ENCODE results near the gene CDYL2.

Gene CDYL2

DNA sequence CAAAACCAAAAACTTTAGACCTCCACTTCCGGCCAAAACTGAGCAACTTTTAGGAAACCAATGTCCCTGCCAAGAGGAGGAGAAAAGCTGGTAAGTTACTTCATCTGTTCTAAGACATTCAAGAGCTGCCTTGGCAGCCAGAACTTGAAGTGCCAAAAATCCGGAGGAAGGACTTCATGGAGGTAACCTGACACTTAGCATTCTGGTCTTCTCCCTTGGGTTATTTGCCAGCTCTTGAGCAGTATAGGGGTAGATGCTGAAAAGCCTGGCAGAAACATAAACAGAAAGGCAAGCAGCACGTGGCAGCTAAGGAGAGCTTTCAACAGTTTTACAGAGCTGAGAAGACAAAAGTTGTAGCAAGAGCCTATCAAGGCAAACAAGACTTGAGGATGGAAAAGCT, 53.2 kb downstream of the CDYL2 start:
- Histone ChIP-seq H3K4me1 (ENCODE audit: control insufficient read depth, insufficient read depth, low read length) (0 out of 2 replicates have a peak, but pooled peaks cover 4% of the 10 kb centered on the region), H3K27me3 (ENCODE audit: control insufficient read depth, insufficient read depth, low read length) (no peaks in the 10 kb centered on the region), H3K27ac (ENCODE audit: low read depth, low read length) (no peak overlapping the region), H3K4me3 (ENCODE audit: low read depth, low read length) (no peak overlapping the region), H3K36me3 (ENCODE audit: control insufficient read depth, insufficient read depth, low read length) (no peaks in the 10 kb centered on the region), H3K9ac (ENCODE audit: low read depth, low read length) (no peak overlapping the region), H3K9me3 (ENCODE audit: control insufficient read depth, insufficient read depth, low read length) (no peaks in the 10 kb centered on the region)

DNA sequence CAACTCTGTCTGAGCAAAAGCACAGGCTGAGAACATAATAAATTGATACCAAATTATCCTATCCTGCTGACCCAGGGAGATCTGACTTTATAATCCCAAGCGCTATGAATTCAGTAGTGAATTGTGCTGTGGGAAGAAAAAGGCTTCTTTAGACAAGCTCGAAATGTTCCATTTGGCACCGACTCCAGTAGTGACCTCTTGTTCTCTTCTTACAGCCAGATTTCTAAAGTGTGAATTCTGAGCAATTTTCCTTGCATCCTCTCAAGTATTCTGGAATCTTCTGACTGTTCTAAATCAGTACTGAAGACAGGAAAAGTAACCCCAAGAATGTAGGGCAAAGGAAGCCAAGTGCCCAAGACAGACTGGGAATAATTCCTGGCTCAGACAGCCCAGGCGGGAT, 58.2 kb downstream of the CDYL2 start:
- H3K9me3 ChIP-seq (ENCODE audit: control insufficient read depth, insufficient read depth, low read length) = 0 out of 2 replicates have a peak, but pooled peaks cover 5% of the 10 kb centered on the region
- H3K27ac ChIP-seq (ENCODE audit: low read depth, low read length) = no peak overlapping the region
- no peaks in the 10 kb centered on the region for H3K36me3 ChIP-seq (ENCODE audit: control insufficient read depth, insufficient read depth, low read length)
- 0 out of 2 replicates have a peak, but pooled peaks cover under 1% of the 10 kb centered on the region for H3K4me1 ChIP-seq (ENCODE audit: control insufficient read depth, insufficient read depth, low read length)
- no peaks in the 10 kb centered on the region for H3K27me3 ChIP-seq (ENCODE audit: control insufficient read depth, insufficient read depth, low read length)
- no peak overlapping the region for H3K9ac ChIP-seq (ENCODE audit: low read depth, low read length)
- no peak overlapping the region for H3K4me3 ChIP-seq (ENCODE audit: low read depth, low read length)

DNA sequence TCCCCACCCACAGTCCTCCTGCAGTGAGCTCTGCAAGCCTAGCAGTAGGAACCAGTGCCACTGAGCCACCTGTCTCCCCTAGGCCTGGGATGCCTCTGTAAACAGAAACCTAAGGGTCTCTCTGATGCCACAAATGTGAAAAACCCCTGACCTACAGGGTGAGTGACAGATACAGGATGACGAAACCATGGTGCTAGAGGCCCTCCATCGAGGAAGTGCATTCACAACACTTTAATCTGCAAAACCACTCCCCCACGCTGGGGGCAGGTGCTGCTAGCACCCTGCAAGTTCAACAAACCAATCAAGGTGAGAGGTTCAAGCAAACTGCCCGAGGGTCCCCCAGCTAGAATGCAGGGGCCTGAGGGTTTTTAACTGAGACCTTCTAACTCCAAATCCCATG, 59.5 kb downstream of the CDYL2 start:
- no peak overlapping the region for H3K4me3 ChIP-seq (ENCODE audit: low read depth, low read length)
- no peaks in the 10 kb centered on the region for H3K27me3 ChIP-seq (ENCODE audit: control insufficient read depth, insufficient read depth, low read length)
- peaks cover 9% of the 10 kb centered on the region for H3K9me3 ChIP-seq (ENCODE audit: control insufficient read depth, insufficient read depth, low read length)
- no peaks in the 10 kb centered on the region for H3K36me3 ChIP-seq (ENCODE audit: control insufficient read depth, insufficient read depth, low read length)
- H3K9ac ChIP-seq (ENCODE audit: low read depth, low read length) = no peak overlapping the region
- no peaks in the 10 kb centered on the region for H3K4me1 ChIP-seq (ENCODE audit: control insufficient read depth, insufficient read depth, low read length)
- H3K27ac ChIP-seq (ENCODE audit: low read depth, low read length) = no peak overlapping the region

DNA sequence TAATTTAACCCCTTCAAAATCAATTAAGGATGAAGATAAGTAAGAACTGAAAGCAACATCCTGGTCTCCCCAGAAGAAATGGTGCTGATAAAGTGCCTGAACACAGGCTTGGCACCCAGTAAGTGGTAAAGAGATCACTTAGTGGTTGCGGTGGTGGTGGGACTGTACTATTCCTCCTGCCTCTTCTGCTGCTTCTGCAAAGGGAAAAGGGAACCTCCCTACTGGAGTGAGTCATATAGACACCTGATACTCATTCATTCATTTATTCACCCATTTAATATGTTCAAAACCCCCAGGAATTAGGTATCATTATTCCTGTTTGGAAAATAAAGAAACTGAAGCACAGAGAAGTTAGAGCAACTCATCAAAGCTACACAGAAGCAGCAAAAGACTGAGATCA, 60.6 kb downstream of the CDYL2 start:
- no peaks in the 10 kb centered on the region for H3K36me3 ChIP-seq (ENCODE audit: control insufficient read depth, insufficient read depth, low read length)
- H3K27me3 ChIP-seq (ENCODE audit: control insufficient read depth, insufficient read depth, low read length) = no peaks in the 10 kb centered on the region
- no peak overlapping the region for H3K4me3 ChIP-seq (ENCODE audit: low read depth, low read length)
- peaks cover 9% of the 10 kb centered on the region for H3K9me3 ChIP-seq (ENCODE audit: control insufficient read depth, insufficient read depth, low read length)
- no peaks in the 10 kb centered on the region for H3K4me1 ChIP-seq (ENCODE audit: control insufficient read depth, insufficient read depth, low read length)
- H3K27ac ChIP-seq (ENCODE audit: low read depth, low read length) = no peak overlapping the region
- no peak overlapping the region for H3K9ac ChIP-seq (ENCODE audit: low read depth, low read length)

DNA sequence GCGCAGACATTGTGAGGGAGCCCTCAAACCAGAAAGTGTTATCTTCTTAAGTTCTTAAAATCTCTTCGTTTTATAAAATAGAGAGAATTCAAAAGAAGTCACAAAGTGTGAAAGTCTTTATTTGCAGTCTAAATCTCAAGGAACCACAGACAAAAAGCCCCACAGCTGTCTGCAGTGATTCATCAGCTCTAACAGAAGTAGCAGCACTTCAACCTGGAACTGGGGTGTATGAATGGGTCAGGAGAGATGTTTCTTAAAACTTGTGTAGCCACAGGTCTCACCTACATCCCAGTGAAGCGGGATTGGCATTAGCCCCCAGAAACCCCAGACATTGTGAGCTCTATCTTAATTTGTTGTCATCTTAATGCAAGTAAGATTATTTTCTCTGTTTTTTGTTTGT, 61.1 kb downstream of the CDYL2 start:
- Histone ChIP-seq H3K36me3 (ENCODE audit: control insufficient read depth, insufficient read depth, low read length) (no peaks in the 10 kb centered on the region), H3K4me3 (ENCODE audit: low read depth, low read length) (no peak overlapping the region), H3K27me3 (ENCODE audit: control insufficient read depth, insufficient read depth, low read length) (no peaks in the 10 kb centered on the region), H3K27ac (ENCODE audit: low read depth, low read length) (no peak overlapping the region), H3K4me1 (ENCODE audit: control insufficient read depth, insufficient read depth, low read length) (no peaks in the 10 kb centered on the region), H3K9ac (ENCODE audit: low read depth, low read length) (no peak overlapping the region), H3K9me3 (ENCODE audit: control insufficient read depth, insufficient read depth, low read length) (peaks cover 9% of the 10 kb centered on the region)

DNA sequence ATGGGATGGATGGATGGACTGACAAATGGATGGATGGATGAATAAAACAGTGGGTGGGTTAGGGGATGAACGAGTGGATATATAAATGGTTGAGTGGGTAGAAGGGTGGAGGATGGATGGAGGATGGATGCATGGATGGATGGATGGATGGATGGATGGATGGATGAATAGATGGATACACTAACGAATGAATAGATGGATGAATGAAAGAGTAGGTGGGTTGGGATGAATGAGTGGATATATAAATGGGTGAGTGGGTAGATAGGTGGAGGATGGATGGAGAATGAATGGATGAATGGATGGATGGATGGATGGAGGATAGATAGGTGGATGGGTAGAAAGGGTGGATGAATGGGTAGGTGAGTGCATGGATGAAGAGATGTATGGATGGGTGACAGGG, 62.1 kb downstream of the CDYL2 start:
- Histone ChIP-seq H3K27me3 (ENCODE audit: control insufficient read depth, insufficient read depth, low read length) (no peaks in the 10 kb centered on the region), H3K36me3 (ENCODE audit: control insufficient read depth, insufficient read depth, low read length) (no peaks in the 10 kb centered on the region), H3K9me3 (ENCODE audit: control insufficient read depth, insufficient read depth, low read length) (peaks cover 9% of the 10 kb centered on the region), H3K4me3 (ENCODE audit: low read depth, low read length) (no peak overlapping the region), H3K27ac (ENCODE audit: low read depth, low read length) (no peak overlapping the region), H3K9ac (ENCODE audit: low read depth, low read length) (no peak overlapping the region), H3K4me1 (ENCODE audit: control insufficient read depth, insufficient read depth, low read length) (no peaks in the 10 kb centered on the region)

DNA sequence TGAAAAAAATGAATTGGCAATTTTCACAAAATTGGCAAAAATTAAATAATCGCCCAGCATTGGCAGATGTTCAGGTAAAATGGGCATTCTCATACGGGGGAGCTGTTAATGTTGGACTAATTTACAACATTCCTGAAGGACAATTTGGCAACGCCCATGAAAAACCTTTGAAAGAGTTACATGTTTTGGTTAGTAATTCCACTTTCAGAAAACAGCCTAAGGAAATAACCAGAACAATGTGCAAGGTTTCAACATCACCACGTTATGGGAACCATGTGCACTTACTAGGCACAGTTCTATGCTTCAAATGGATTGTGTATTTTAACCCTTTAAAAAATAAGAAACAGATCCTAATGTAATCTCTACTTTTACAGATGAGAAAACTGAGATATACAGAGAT, 62.7 kb downstream of the CDYL2 start:
- peaks cover 9% of the 10 kb centered on the region for H3K9me3 ChIP-seq (ENCODE audit: control insufficient read depth, insufficient read depth, low read length)
- no peaks in the 10 kb centered on the region for H3K4me1 ChIP-seq (ENCODE audit: control insufficient read depth, insufficient read depth, low read length)
- no peaks in the 10 kb centered on the region for H3K36me3 ChIP-seq (ENCODE audit: control insufficient read depth, insufficient read depth, low read length)
- no peak overlapping the region for H3K27ac ChIP-seq (ENCODE audit: low read depth, low read length)
- no peak overlapping the region for H3K4me3 ChIP-seq (ENCODE audit: low read depth, low read length)
- H3K27me3 ChIP-seq (ENCODE audit: control insufficient read depth, insufficient read depth, low read length) = no peaks in the 10 kb centered on the region
- H3K9ac ChIP-seq (ENCODE audit: low read depth, low read length) = no peak overlapping the region

DNA sequence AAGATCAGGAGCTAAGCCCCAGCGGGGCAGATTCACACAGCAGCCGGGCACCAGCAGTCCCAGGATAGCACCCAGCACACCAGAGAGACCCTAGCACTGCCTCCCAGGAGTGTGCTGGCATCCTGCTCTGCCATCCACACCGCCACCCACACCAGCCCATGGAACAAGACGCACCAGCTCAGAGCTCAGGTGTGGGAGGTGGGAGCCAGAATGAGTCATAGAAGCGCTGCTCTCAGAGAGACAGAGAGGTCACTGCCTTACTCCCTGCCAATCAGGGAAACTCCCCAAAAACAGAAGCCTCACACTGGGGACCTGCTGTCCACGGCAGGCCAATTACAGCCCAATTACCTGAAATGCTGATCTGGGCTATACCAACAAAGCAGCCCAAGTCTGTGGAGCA, 64.9 kb downstream of the CDYL2 start:
- Histone ChIP-seq H3K27me3 (ENCODE audit: control insufficient read depth, insufficient read depth, low read length) (no peaks in the 10 kb centered on the region), H3K36me3 (ENCODE audit: control insufficient read depth, insufficient read depth, low read length) (no peaks in the 10 kb centered on the region), H3K4me3 (ENCODE audit: low read depth, low read length) (no peak overlapping the region), H3K9me3 (ENCODE audit: control insufficient read depth, insufficient read depth, low read length) (peaks cover 9% of the 10 kb centered on the region), H3K9ac (ENCODE audit: low read depth, low read length) (no peak overlapping the region), H3K4me1 (ENCODE audit: control insufficient read depth, insufficient read depth, low read length) (no peaks in the 10 kb centered on the region), H3K27ac (ENCODE audit: low read depth, low read length) (no peak overlapping the region)

DNA sequence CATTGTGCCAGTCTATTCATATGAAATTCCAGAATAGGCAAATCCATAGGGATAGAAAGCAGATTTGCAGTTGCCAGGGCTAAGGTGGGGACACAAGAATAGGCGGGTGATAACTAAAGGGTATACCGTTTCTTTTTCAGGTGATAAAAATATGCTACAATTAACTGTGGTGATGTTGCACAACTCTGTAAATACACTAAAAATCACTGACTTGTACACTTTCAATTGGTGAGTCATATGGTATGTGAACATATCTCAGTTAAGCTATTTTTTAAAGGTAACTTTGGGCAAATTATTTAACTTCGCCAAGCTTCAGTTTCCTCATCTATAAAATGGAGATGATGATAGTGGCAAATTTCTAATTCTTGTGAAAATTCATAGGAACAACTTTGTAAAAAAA, 65.9 kb downstream of the CDYL2 start:
- no peak overlapping the region for H3K9ac ChIP-seq (ENCODE audit: low read depth, low read length)
- H3K36me3 ChIP-seq (ENCODE audit: control insufficient read depth, insufficient read depth, low read length) = no peaks in the 10 kb centered on the region
- peaks cover 9% of the 10 kb centered on the region for H3K9me3 ChIP-seq (ENCODE audit: control insufficient read depth, insufficient read depth, low read length)
- no peak overlapping the region for H3K4me3 ChIP-seq (ENCODE audit: low read depth, low read length)
- no peak overlapping the region for H3K27ac ChIP-seq (ENCODE audit: low read depth, low read length)
- no peaks in the 10 kb centered on the region for H3K4me1 ChIP-seq (ENCODE audit: control insufficient read depth, insufficient read depth, low read length)
- no peaks in the 10 kb centered on the region for H3K27me3 ChIP-seq (ENCODE audit: control insufficient read depth, insufficient read depth, low read length)

DNA sequence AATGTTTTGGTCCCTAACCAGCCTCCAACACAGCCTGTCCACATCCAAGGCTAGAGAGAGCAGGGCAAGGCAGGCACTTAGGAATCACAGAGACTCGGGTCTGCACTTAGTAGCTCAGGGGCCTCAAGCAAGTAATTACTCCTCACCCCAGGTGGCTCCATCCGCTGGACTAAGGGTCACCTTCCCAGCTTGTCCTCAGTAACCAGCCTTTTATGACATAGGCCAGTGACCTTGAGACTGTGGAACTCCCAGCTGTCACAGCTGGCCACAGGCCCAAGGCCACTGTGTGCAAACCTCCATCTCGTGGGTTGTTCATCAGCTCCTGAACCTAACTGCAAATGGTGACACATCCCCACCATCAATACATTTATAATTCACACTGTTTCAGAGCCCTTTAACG, 68.6 kb downstream of the CDYL2 start:
- H3K27ac ChIP-seq (ENCODE audit: low read depth, low read length) = no peak overlapping the region
- no peaks in the 10 kb centered on the region for H3K4me1 ChIP-seq (ENCODE audit: control insufficient read depth, insufficient read depth, low read length)
- H3K9me3 ChIP-seq (ENCODE audit: control insufficient read depth, insufficient read depth, low read length) = peaks cover 4% of the 10 kb centered on the region
- no peaks in the 10 kb centered on the region for H3K36me3 ChIP-seq (ENCODE audit: control insufficient read depth, insufficient read depth, low read length)
- no peaks in the 10 kb centered on the region for H3K27me3 ChIP-seq (ENCODE audit: control insufficient read depth, insufficient read depth, low read length)
- H3K4me3 ChIP-seq (ENCODE audit: low read depth, low read length) = no peak overlapping the region
- H3K9ac ChIP-seq (ENCODE audit: low read depth, low read length) = no peak overlapping the region

DNA sequence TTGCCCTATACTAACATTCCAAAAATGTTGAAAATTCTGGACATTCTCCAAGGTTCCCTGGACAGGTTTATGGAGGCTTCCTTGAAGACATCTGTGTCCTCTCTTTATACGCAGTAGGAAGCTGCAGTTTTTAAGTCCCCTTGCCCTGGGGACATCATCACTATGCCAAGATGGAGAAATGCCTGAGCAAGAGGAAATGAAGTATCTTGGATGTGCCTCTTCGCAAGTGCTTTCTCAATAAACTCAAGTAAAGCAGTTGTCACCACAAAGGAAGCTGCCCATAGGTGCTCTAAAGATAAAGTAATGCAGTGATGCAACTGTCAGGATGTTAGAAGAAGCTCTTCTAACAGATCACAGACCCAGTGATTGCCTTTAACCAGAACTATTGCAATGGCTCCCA, 71.0 kb downstream of the CDYL2 start:
- no peaks in the 10 kb centered on the region for H3K36me3 ChIP-seq (ENCODE audit: control insufficient read depth, insufficient read depth, low read length)
- H3K27ac ChIP-seq (ENCODE audit: low read depth, low read length) = no peak overlapping the region
- H3K4me3 ChIP-seq (ENCODE audit: low read depth, low read length) = no peak overlapping the region
- no peaks in the 10 kb centered on the region for H3K9me3 ChIP-seq (ENCODE audit: control insufficient read depth, insufficient read depth, low read length)
- H3K27me3 ChIP-seq (ENCODE audit: control insufficient read depth, insufficient read depth, low read length) = no peaks in the 10 kb centered on the region
- H3K4me1 ChIP-seq (ENCODE audit: control insufficient read depth, insufficient read depth, low read length) = no peaks in the 10 kb centered on the region
- no peak overlapping the region for H3K9ac ChIP-seq (ENCODE audit: low read depth, low read length)

DNA sequence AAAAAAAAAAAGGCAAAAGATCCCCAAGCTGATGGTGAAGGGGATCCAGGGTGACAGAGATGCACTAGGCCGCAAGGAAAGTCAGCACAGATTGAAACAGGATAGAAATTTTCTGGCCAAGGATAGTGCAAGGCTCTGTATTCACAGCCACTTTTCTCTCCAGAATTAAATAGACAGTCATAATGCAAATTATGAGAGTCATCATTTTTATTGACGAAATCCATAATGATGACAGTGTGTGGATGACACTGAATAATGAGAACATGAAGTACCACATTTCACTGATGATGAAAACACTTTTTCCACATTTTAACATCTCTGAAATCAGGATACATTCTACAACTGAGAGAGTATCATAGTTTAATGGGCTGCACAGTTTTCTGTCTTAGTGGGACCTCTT, 72.5 kb downstream of the CDYL2 start:
- no peak overlapping the region for H3K27ac ChIP-seq (ENCODE audit: low read depth, low read length)
- no peaks in the 10 kb centered on the region for H3K36me3 ChIP-seq (ENCODE audit: control insufficient read depth, insufficient read depth, low read length)
- no peaks in the 10 kb centered on the region for H3K27me3 ChIP-seq (ENCODE audit: control insufficient read depth, insufficient read depth, low read length)
- H3K4me3 ChIP-seq (ENCODE audit: low read depth, low read length) = no peak overlapping the region
- no peaks in the 10 kb centered on the region for H3K9me3 ChIP-seq (ENCODE audit: control insufficient read depth, insufficient read depth, low read length)
- no peaks in the 10 kb centered on the region for H3K4me1 ChIP-seq (ENCODE audit: control insufficient read depth, insufficient read depth, low read length)
- H3K9ac ChIP-seq (ENCODE audit: low read depth, low read length) = no peak overlapping the region

All from HUES48 (cell line).